MV-4-11 (cell line): ENCODE data around the gene RPAP3.
A peak's percentile ranks its signal among the peaks of the same experiment; 100 is the strongest.
"Not testable (repeated sequence)": the region's sequence is repeated elsewhere in the genome, so short reads cannot be mapped to it uniquely, and the experiment has no call there.

ENCODE experiments used
- DNase-seq: peaks from one replicate; lab custom pipeline; 2025; lab: John Stamatoyannopoulos, UW

The RPAP3 gene

DNA sequence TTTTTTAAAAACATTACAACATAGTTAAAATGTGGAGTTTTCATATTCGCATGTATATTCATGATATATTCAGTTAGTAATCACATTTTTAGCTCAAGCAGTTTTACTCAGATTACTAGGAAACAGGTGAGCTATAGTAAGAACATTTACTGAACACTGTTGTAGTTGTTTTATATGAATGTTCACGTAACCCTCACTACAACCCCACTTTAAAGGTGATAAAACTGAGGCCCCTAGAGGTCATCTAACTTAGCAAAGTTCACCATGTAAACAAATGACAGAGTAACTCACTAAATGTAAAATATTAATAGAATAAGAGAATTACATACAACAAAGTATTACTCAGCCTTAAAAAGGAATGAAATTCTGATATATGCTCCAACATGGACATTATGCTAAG lies 26.0 kb downstream of the RPAP3 start:
- no peak for DNase-seq

DNA sequence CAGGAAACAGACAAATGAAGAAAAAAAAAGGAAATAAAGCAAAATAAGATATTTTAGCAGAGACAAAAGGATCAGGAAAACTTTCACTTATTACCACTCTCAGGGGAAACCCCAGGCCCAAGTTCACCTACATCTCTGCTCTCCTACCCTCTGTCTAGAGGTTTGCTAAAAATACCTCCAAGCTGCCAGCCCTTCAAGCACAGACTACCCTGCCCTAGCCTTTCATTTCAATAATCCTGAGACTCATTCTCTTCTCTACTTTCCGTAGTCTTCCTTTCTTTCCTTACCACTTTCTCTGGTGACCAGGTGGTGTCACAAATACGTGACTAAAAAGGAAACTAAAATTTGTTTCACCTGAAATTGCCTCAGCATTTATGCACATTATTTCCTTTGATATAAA lies 33.8 kb downstream of the RPAP3 start:
- no peak for DNase-seq

DNA sequence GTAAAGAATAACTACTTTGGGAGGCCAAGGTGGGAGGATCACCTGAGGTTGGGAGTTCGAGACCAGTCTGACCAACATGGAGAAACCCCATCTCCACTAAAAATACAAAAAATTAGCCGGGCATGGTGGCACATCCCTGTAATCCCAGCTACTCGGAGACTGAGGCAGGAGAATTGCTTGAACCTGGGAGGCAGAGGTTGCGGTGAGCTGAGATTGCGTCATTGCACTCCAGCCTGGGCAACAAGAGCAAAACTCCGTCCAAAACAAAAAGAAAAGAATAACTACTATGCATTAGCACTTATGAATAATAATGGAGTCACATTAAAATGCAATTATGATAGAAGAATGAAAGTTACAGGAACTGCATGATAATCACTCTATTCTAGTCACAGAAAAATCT lies 37.9 kb downstream of the RPAP3 start:
- not testable (repeated sequence) for DNase-seq

DNA sequence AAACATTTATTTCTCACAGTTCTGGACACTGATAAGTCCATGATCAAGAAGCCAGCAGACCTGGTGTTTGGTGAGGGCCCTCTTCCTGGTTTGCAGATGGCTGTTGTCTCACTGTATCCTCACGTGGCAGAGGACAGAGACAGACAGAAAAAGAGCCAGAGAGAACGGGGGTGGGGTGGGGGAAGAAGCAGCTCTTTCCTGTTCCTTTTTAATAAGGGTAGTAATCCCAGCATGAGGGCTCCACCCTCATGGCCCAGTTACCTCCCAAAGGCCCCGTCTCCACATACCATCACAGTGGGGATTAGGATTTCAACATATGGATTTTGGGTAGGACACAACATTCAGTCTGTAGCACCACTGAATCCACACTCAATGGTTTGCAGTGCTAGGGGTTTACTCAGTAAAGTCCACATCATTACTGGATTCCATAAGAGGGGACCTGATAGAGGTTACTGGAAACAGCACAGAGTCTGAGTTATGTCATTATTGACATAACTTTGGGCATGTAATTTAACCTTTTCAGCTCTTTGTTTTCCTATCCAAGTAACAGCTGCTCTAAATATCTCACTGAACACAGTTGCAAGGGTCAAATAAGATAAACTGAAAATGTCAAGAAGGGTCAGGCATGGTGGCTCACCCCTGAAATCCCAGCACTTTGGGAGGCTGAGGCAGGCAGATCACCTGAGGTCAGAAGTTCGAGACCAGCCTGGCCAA lies 53.2 kb downstream of the RPAP3 start:
- DNase-seq: peak; percentile 15

DNA sequence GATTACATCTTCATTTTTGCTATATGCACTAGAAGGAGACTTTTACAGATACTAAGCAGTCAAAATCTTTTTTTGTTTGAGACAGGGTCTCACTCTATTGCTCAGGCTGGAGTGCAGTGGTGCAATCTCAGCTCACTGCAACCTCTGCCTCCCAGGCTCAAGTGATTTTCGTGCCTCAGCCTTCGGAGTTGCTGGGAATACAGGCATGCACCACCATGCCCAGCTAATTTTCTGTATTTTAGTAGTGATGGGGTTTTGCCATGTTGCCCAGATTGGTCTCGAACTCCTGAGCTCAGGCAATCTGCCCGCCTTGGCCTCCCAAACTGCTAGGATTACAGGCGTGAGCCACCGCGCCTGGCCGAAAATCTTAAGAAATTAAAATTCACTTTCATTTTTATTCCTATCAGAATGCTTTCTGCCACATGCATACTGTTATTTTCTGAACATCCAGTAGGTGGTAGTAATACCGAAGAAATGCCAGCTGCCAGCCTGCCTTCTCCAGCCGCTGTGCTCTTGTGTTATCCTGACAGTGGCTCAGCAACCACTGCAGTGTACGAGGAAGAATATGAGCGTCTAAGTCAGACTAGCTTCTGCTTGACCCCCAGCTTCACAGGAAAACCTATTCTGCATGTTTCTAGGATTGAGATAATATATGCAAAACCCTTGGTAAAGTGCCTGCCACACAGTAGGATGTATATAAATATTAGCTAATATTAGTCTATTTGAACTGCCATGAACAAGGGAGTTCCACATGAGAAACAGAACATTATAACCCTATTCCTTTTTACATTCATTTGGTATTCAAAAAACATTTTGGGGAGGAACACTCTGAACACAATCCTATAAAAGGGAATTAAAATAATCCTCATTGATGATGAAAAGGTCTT lies 54.2 kb downstream of the RPAP3 start:
- DNase-seq: peak; percentile 76

DNA sequence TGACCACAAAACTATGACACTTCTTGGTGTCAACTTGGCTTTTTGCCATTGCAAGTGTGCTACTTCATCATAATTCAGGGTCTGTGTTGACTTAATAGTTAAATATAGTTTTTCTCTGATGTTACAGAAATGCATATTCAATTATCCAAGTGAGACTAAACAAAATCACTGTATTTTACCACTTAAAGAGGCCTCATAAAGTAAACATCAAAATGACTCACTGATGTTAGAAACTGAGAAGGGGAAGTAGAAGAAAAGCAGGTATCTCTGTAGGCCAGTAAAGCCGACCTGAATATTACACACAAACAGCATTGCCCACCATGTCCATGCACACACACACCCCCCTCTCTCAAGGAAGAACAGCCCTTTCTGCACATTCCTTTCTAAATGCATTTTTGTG lies 55.4 kb downstream of the RPAP3 start:
- no peak for DNase-seq

DNA sequence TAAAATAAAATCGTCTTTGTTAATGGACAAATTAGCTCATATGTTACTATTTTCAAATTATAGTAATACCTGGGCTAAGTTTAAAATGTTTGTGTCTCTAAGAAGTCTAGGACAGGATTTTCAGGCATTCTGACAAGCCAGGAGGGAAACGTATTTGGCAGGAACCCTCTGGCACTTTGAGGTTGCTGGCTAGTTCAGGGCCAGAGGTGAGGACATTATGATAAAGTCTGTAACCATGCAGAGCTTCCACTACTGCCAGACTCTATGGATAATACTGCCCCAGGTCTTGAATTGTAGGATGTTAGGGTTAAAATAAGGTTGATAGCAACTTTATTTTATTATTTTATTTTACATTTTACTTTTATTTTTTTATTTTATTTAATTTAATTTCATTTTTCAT lies 56.4 kb downstream of the RPAP3 start:
- no peak for DNase-seq

DNA sequence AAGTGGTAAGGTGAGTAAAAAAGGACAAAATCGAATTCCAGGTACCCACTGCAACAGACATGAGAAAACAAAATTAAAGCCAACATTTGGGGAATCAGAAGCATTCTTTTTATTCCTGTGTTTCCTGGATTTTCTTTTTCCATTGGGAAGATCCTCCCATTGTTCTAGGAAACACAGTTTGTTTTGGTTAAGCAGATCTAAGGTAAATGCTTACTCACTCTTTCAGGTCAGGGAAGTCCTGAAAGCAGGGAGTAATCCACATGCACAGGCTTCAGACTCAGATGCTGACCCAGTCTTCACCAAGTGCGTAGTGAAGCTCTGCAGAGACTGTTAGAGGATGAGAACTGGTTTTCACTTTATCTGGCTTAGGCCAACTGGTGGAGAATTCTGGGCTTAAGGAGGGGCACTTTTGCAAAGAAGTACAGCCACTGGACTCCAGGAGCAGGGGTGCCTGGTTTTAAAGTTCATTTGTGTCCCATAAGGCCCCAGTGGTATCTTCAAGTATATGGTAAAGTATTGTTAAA lies 57.7 kb downstream of the RPAP3 start:
- DNase-seq: no peak

DNA sequence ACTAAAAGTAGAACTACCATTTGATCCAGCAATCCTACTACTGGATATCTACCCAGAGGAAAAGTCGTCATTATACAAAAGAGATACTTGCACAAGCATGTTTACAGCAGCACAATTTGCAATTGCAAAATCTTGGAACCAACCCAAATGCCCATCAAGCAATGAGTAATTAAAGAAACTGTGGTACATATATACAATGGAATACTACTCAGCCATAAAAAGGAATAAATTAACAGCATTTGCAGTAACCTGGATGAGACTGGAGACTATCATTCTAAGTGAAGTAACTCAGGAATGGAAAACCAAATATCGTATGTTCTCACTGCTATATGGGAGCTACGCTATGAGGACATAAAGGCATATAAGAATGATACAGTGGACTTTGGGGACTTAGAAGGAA lies 63.5 kb downstream of the RPAP3 start:
- not testable (repeated sequence) for DNase-seq

DNA sequence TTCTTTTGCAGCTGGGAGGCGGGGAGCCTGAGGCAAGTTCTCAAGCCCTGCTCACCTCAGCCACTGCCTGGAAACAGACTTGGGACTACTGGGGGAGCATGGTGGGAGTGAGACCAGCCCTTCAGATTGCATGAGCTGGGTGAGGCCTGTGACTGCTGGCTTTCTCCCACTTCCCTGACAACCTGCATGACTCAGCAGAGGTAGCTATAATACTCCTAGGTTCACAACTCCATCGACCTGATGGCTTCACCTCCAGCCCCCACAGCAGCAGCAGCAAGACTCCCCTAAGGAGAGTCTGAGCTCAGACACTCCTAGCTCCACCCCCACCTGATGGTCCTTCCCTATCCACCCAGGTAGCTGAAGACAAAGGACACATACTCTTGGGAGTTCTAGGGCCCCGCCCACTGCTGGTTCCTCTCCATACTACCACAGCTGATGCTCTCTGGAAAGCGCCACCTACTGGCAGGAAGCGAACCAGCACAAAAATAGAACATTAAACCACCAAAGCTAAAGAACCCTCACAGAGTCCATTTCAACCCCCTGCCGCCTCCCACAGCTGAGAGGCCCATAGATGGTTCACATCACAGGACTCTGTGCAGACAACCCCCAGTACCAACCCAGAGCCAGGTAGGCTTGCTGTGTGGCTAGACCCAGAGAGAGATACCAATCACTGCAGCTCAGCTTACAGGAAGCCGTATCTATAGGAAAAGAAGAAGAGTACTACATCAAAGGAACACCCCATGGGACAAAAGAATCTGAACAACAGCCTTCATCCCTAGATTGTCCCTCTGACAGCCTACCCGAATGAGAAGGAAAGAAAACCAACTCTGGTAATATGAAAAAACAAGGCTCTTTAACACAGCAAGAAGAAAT lies 68.7 kb downstream of the RPAP3 start:
- DNase-seq: peak; percentile 32

DNA sequence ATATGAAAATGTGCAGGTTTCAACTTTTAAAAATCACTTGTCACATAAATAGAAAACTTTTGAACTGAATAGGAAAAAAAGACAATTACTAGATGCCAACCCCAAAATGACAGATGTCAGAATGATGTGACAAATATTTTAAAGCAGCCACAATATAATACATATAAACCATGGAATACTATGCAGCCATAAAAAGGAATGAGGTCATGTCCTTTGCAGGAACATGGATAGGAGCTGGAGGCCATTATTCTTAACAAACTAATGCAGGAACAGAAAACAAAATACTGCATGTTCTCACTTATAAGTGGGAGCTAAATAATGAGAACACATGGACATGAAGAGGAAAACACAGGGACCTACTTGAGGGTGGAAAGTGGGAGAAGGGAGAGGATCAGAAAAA lies 70.1 kb downstream of the RPAP3 start:
- DNase-seq: not testable (repeated sequence)

DNA sequence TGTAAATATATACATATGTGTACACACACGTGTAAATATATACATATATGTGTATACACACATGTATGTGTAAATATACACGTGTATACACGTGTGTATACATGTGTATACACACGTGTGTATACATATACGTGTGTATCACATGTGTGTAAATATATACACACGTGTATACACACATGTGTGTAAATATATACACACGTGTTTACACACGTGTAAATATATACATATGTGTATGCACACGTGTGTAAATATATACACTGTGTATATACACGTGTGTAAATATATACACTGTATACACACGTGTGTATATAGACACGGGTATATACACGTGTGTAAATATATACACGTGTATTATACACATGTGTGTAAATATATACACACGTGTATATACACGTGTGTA lies 71.7 kb downstream of the RPAP3 start:
- no peak for DNase-seq

DNA sequence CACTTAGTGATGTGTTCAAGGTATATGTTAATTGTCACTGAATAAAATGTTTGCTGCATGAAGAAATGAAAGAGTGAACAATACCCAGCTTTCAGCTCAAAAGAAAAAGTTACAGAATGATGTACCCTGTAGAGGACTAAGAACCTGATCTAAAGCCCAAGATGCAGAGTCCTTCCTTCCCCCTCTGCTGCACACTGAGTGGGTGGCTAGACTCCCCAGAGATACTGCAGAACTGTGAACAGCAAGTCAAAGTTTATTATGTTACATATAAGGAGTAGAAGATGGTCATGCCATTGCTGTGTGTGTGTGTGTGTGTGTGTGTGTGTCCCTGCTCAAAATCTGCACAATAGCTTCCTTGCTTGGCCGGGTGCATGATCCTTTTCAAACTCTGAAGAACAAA lies 83.9 kb downstream of the RPAP3 start:
- no peak for DNase-seq

DNA sequence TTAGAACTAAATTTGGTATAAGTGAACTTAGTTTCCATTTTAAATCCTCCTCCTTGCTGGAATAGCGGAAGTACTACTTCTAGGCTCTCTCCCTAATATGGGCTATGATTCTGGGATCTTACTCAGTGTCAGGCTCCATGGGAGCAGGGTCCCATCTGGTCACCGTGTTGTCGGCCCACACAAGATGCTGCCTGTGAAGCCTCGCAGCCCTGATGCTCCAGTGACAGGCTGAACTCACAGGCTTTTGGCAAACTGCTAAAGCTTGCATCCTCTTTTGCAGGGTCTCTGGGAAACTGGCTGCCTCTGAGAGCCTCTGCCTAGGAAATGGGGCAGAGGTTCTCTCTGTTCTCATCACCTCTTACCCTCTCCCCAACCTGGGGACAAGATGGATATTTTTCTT lies 88.4 kb downstream of the RPAP3 start:
- no peak for DNase-seq

DNA sequence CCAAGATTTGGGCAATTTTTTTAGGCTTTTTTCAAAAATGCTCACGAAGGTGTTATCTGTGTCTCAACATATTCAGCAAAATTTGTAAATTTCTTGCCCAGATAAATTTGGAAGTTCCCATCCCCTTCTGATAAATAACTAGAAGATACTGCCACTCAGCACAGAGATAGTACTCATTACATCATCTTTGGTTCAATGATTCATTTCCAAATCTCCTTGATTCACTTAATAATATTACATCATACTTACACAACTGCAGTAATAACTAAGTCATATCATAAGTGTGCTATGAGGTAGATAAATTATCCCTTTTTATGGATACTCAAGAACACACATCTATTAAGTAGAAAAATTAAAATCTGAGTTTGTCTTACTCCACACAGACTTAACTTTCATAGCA lies 89.4 kb downstream of the RPAP3 start:
- DNase-seq: no peak

DNA sequence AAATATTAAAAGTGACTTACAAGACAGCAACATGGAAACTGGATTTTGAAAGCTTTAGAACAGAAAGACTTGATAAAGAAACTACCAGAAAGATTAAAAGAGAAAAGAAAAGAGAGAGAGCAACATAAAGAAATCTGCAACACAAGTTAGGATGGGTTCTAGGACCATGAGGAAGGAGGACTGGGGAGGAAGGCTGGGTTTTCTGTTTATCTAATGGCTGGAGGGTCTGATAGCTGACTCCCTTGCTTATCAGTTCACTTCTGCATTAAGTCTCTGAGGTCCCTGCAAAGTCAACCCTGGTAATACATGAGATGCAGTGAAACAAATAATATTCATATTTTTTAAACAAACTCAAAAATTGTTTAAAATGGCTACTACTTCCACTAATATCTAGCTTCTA lies 90.1 kb downstream of the RPAP3 start:
- no peak for DNase-seq

DNA sequence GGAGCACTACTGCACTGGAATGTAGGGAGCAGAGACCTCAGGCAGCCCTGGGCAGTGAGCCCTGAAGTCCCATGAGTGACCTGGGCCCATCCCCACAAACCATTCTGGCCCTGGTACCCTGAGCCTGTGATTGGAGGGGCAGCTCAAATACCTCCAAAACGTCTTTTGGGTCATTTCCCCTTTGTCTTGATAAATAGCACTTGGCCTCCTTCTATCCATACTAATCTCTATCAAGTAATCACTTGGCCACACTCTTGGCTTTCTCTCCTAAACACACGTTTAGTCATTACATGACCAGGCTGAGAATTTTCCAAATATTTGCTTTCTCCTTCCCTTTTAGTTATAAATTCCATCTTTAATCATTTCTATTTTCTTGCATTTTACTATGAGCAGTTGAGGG lies 91.3 kb downstream of the RPAP3 start:
- no peak for DNase-seq

DNA sequence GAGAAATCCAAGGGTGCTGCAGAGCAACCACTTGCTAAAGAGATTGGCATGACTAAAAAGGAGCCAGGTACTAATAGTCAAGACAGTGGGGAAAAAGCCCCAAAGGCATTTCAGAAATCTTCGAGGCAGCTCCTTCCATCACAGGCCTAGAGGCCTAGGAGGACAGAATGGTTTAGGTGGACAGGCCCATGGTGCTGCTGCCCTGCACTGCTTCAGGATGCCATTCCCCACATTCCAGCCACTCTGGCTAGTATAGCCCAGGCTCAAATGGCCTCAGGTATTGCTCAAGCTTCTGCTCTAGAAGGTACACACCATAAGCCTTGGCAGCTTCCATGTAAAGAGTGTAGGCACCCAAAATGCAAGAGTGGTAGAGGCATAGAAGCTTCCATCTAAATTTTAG lies 92.9 kb downstream of the RPAP3 start:
- DNase-seq: no peak

DNA sequence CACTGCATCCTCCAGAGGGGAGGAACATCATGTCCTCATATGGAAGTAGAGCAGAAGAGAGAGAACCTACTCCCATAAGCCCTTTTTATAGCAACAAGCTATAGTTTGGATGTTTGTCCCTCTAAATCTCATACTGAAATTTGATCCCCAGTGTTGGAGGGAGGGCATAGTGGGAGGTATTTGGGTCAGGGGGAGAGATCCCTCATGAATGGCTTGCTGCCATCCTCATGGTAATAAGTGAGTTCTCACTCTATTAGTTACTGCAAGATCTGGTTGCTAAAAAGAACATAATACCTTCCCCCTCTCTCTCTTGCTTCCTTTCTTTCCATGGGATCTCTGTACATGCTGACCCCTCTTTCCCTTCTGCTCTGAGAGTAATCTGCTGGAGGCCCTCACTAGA lies 93.9 kb downstream of the RPAP3 start:
- no peak for DNase-seq
